ENCODE results near the gene NFIL3. TPM values are rescaled to one million over a fixed set of nuclear protein-coding genes. Genes with fewer than 3 reads are reported as not detected.

Gene NFIL3
- total RNA-seq, 2 donors from 2014 or later: 28.7 to 33.5 TPM

DNA sequence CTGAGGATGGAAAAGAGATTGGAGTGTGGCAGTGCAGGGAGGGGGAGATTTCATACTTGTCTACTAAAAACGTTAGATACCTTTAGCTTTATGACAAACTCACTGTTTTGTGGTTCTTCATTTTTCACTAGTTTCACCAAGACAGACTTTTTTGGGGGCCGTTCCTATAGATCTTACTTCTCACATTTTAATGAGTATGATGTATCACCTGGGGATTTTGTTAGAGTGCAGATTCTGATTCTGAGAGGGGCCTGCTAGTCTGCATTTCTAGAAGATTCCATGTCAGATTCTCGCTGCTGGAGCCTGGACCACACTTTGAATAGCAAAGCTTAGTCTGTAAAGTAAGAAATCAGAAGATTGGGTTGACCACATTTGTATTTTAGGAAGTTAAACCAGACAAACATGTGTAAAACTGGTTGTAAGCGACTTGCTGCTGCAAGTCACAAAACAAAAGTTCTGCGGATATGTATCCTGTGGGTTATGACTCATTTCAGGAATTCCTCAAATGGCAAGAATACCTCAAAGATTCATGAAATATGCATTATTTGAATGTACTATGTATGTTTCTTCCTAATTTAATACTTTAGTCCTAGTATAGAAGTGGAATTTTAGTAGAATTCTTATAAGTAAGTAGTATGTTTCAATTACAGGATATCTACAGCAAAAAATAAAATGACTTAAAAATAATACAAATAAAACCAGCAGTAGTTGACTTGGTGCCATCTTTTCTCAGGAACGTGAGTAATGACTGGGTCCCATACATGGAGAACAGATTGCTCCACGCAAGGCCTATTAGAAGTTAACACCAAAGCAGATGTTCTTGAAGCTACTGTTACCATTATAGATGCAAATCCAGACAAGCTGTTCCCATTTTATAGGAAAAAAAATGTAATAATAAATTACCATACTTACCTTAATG, 27.8 kb downstream of the NFIL3 start:
- Histone ChIP-seq H3K27ac (no peak overlapping the region), H3K4me3 (no peak overlapping the region), H3K9me3 (no peaks in the 10 kb centered on the region), H3K27me3 (replicated peaks; ENCODE audit: insufficient read depth) (no peaks in the 10 kb centered on the region), H3K36me3 (no peaks in the 10 kb centered on the region), H3K4me1 (replicated peaks) (no peaks in the 10 kb centered on the region)
- 57% methylated on average over 7 of the region's 7 CpGs for WGBS
- intact Hi-C loops (cut with DNase I): no loop called here
- TF ChIP-seq POLR2A (IDR thresholded peaks at IDR 0.05) (no peak), POLR2AphosphoS5 (IDR thresholded peaks at IDR 0.05) (no peak)
- TF ChIP-seq, protein P1, sequence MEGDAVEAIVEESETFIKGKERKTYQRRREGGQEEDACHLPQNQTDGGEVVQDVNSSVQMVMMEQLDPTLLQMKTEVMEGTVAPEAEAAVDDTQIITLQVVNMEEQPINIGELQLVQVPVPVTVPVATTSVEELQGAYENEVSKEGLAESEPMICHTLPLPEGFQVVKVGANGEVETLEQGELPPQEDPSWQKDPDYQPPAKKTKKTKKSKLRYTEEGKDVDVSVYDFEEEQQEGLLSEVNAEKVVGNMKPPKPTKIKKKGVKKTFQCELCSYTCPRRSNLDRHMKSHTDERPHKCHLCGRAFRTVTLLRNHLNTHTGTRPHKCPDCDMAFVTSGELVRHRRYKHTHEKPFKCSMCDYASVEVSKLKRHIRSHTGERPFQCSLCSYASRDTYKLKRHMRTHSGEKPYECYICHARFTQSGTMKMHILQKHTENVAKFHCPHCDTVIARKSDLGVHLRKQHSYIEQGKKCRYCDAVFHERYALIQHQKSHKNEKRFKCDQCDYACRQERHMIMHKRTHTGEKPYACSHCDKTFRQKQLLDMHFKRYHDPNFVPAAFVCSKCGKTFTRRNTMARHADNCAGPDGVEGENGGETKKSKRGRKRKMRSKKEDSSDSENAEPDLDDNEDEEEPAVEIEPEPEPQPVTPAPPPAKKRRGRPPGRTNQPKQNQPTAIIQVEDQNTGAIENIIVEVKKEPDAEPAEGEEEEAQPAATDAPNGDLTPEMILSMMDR (IDR thresholded peaks at IDR 0.05): no peak
- no peak for DNase-seq (ENCODE audit: low spot score)

DNA sequence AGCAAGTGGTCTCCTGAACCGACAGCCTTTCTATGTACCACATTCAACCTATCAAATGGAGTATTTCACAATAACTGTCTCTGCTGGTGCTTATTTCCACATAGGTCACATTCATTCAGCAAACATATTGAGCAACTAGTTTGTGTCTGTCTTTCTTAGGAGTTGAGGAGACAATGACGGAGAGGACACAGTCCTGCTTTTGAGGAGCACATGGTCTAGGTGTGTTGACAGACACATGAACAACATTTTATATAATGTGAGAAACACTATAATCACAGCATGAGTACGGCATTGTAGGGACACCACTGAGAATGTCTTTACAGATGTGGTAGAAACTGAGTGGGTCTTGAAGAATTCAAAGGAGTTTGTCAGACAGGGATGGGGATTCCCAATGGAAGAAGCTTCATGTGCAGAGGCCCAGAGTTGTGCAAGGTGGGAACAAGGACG, 28.5 kb downstream of the NFIL3 start:
- no peak overlapping the region for H3K27ac ChIP-seq
- H3K4me3 ChIP-seq: no peak overlapping the region
- TF ChIP-seq POLR2A (IDR thresholded peaks at IDR 0.05) (no peak), POLR2AphosphoS5 (IDR thresholded peaks at IDR 0.05) (no peak)
- TF ChIP-seq, protein P1 (IDR thresholded peaks at IDR 0.05): no peak
- no peaks in the 10 kb centered on the region for H3K36me3 ChIP-seq
- no peaks in the 10 kb centered on the region for H3K4me1 ChIP-seq (replicated peaks)
- WGBS: 85% methylated on average over 4 of the region's 4 CpGs
- DNase-seq (ENCODE audit: low spot score): no peak
- intact Hi-C loops (cut with DNase I): no loop called here
- H3K9me3 ChIP-seq: no peaks in the 10 kb centered on the region
- H3K27me3 ChIP-seq (replicated peaks; ENCODE audit: insufficient read depth): no peaks in the 10 kb centered on the region

DNA sequence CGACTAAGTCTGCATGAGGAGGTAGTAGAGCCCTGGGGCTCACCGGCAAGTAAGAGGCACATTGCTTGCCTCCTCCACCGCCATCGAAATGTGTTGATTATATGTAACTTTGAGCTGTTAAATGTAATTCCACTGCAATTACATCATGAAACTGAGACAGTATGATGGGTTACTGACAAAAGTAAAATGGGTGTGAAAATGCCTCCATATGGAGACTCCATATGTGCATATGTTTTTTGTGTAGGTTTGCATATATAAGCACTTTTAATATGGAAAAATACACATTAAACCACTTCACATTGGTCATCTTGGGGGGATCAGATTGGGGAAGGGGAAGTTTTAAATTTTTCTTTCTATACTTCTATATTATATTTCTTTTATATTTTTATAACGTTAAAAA, 29.8 kb downstream of the NFIL3 start:
- 96% methylated on average over 5 of the region's 5 CpGs for WGBS
- no peaks in the 10 kb centered on the region for H3K27me3 ChIP-seq (replicated peaks; ENCODE audit: insufficient read depth)
- intact Hi-C loops (cut with DNase I): no loop called here

DNA sequence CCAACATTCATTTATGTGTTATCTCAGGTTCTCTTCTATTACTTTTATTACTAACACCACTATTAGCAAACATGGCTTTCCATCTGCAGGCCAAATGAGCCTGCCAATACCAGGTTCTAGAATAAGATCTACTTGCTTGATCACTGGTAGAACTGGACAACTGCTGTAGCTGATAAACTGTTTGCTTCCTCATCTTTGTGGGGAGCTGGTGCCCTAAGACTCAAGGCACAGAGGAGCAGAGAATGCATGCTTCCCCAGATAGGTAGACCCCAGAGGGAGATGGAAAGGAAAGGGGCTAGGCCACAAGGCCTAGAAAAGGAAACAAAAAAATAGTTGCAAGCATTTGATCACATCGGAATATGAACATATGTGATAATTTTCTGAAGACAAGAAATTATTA, 31.2 kb downstream of the NFIL3 start:
- Histone ChIP-seq H3K27ac (no peak overlapping the region), H3K27me3 (replicated peaks; ENCODE audit: insufficient read depth) (no peaks in the 10 kb centered on the region), H3K9me3 (no peaks in the 10 kb centered on the region), H3K4me3 (no peak overlapping the region), H3K36me3 (no peaks in the 10 kb centered on the region), H3K4me1 (replicated peaks) (no peaks in the 10 kb centered on the region)
- TF ChIP-seq, protein P1 (IDR thresholded peaks at IDR 0.05): no peak
- TF ChIP-seq POLR2A (IDR thresholded peaks at IDR 0.05): no peak
- no peak for TF ChIP-seq POLR2AphosphoS5 (IDR thresholded peaks at IDR 0.05)
- intact Hi-C loops (cut with DNase I): no loop called here
- 88% methylated on average over 1 of the region's 1 CpG for WGBS
- no peak for DNase-seq (ENCODE audit: low spot score)

More for the DNA sequence above, 29.8 kb downstream of the NFIL3 start:
- Histone ChIP-seq H3K27ac (no peak overlapping the region), H3K4me1 (replicated peaks) (no peaks in the 10 kb centered on the region), H3K9me3 (no peaks in the 10 kb centered on the region), H3K4me3 (no peak overlapping the region), H3K36me3 (no peaks in the 10 kb centered on the region)
- no peak for TF ChIP-seq POLR2AphosphoS5 (IDR thresholded peaks at IDR 0.05)
- TF ChIP-seq, protein P1 (IDR thresholded peaks at IDR 0.05): no peak
- no peak for TF ChIP-seq POLR2A (IDR thresholded peaks at IDR 0.05)
- no peak for DNase-seq (ENCODE audit: low spot score)

DNA sequence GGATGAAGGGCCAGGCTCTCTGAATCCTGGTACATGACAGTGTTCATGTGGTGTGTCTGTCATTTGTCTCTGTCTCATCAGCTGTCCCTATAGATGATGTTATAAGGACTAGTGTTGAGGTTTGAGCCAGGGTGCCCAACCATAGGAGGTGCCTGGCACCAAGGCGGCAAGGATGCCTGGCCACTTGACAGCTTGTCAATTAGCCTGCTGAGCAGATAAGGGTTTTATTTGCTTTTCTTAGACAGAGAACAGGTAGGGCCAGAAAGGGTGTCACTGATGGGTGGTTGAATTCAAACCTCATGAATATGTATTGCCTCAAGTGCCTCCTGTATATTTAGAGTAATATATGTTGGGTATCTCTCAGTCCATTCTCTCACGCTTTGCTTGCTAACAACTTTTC, 31.8 kb downstream of the NFIL3 start:
- WGBS: 80% methylated on average over 2 of the region's 2 CpGs
- H3K36me3 ChIP-seq: no peaks in the 10 kb centered on the region
- H3K4me3 ChIP-seq: no peak overlapping the region
- DNase-seq (ENCODE audit: low spot score): no peak
- TF ChIP-seq, protein P1 (IDR thresholded peaks at IDR 0.05): no peak
- no peak for TF ChIP-seq POLR2AphosphoS5 (IDR thresholded peaks at IDR 0.05)
- TF ChIP-seq POLR2A (IDR thresholded peaks at IDR 0.05): no peak
- intact Hi-C loops (cut with DNase I): no loop called here
- H3K4me1 ChIP-seq (replicated peaks): no peaks in the 10 kb centered on the region
- no peak overlapping the region for H3K27ac ChIP-seq
- no peaks in the 10 kb centered on the region for H3K27me3 ChIP-seq (replicated peaks; ENCODE audit: insufficient read depth)
- H3K9me3 ChIP-seq: no peaks in the 10 kb centered on the region
